Activated naive CD8-positive, alpha-beta T cell treated with anti-CD3 and anti-CD28 coated beads, Interleukin-2, amount 50 U/mL, for 24 hours (primary cell): Measurements from ENCODE around the gene PPP1R8.

Experiments
- ATAC-seq: fragments of 150-1000 bp; cut with Tn5 transposase; one replicate; pipeline ENCODE4 v1.10.0; 2021
- DNase-seq: peaks from one replicate; pipeline ENCODE4 v3.0.0; 2021
- H3K27ac Mint-ChIP-seq: one replicate; pipeline ENCODE4 v1.8.0; 2021; ENCODE audit warnings: mild to moderate bottlenecking, mixed read lengths
- H3K27me3 Mint-ChIP-seq: one replicate; pipeline ENCODE4 v1.8.0; 2021; ENCODE audit warnings: mixed read lengths
- H3K36me3 Mint-ChIP-seq: one replicate; pipeline ENCODE4 v1.8.0; 2021; ENCODE audit warnings: low read depth, mixed read lengths
- H3K4me1 Mint-ChIP-seq: one replicate; pipeline ENCODE4 v1.8.0; 2021; ENCODE audit warnings: mixed read lengths
- H3K4me3 Mint-ChIP-seq: one replicate; pipeline ENCODE4 v1.8.0; 2021; ENCODE audit warnings: mild to moderate bottlenecking, moderate library complexity, mixed read lengths
- H3K9me3 Mint-ChIP-seq: one replicate; pipeline ENCODE4 v1.8.0; 2021; ENCODE audit warnings: mixed read lengths

PPP1R8 gene

DNA sequence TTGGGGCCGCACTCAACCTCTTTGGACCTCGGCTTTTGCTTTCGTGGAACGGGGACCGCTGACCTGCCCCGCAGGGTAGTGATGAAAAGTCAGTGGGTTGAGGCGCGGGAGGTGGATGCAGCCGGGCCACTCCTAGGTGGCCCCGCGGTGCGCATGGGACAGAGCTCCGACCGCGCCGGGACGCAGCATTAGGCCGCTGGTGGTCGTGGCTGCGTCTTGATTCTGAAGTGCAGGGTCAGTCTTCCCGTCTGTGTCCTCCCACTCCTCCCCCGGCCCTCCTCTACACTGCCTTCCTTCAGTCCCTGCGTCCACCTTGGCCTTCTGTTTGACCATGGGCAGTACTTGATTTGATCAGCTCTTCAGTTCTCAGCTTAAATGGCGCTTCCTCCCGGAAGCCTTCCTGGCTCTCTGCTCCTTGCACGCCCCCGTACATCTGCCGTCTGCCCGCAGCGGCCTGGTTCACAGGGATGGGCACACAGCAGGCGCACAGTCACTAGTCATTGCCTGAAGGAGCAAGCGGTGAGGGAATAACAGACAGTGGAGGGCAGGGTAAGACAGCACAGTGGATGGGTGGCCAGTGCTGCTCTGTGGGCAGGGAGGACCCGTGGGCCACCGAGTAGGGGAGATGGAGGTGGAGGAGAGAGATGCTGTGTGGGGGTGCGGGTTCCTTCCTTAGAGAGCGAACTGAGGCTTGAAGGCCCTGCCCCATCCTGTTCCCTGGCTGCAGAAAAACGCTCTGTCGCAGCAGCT lies 42.4 kb downstream of the PPP1R8 start:
- H3K36me3 Mint-ChIP-seq, result peaks cover 3% of the 10 kb centered on the region
- H3K4me3 Mint-ChIP-seq, result peak overlapping the region; percentile 94
- no peaks in the 10 kb centered on the region for H3K9me3 Mint-ChIP-seq
- ATAC-seq (peak; percentile 25), DNase-seq (peak; percentile 60)
- no peaks in the 10 kb centered on the region for H3K27me3 Mint-ChIP-seq
- peaks cover 57% of the 10 kb centered on the region for H3K4me1 Mint-ChIP-seq
- H3K27ac Mint-ChIP-seq, result peak overlapping the region; percentile 86

DNA sequence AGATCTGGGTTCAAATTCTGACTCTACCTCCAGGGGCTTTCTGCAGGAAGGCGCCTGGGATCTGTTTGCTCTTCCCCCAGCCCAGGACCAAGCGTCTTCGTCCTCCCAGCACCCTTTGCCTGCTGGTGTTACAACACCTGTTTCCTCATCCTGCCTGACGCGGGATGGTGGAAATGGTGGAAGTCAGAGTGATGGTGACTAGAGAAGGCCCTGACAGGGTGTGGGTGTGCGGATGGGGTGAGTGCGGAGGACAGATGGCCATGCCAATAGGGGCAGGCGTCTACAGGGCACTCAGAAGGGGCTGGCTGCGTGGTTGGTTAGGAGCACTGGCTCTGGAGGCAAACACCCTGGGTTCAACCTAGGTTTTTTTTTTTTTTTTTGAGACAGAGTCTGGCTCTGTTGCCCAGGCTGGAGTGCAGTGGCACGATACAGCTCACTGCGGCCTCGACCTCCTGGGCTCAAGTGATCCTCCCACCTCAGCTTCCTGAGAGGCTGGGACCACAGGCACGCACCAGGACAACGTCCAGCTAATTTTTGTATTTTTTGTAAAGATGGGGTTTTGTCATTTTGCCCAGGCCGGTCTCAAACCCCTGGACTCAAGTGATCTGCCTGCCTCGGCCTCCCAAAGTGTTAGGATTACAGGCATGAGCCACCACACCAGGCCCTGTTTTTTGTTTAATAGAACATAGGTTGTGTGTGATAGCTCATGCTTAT lies 43.2 kb downstream of the PPP1R8 start:
- Mint-ChIP-seq H3K27me3 (no peaks in the 10 kb centered on the region), H3K4me3 (peak overlapping the region; percentile 94), H3K27ac (peak overlapping the region; percentile 81), H3K9me3 (no peaks in the 10 kb centered on the region), H3K4me1 (peaks cover 52% of the 10 kb centered on the region), H3K36me3 (peaks cover 3% of the 10 kb centered on the region)
- DNase-seq (no peak), ATAC-seq (no peak)

DNA sequence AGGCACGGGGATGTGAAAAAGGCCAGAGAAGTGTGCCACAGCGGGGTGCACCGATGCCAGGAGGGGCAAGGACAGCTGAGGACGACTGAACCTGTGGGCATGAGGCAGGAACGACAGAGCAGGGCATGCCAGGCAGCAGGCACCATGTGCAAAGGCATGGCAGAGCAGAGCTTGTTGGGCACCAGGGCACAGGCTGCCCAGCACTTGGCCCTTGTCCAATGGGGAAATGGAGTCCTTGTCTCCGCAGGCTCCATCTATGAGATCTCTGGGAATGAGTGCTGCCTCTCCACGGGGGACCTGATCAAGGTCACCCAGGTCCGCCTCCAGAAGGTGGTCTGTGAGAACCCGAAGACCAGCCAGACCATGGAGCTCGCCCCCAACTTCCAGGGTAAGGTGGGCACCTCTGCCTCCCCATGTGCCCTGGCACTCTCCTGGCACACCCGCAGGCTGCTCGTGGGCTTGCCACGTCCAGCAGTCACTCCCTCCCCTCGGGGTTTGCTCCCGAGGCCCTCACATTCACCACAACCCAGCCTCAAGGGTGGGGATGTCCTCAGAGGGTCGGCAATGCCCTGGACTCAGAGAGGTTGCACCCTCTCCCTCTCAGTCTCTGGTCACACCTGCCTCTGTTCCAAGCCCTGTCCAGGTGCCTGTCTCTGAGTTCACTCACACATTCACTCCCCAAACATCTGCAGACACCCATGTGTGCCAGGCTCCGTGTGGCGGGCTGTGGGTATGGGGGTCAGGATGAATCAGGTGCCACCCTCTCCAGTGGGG lies 45.9 kb downstream of the PPP1R8 start:
- no peaks in the 10 kb centered on the region for H3K27me3 Mint-ChIP-seq
- no peak overlapping the region for H3K4me3 Mint-ChIP-seq
- DNase-seq, result no peak
- peaks cover 41% of the 10 kb centered on the region for H3K4me1 Mint-ChIP-seq
- ATAC-seq, result no peak
- peaks cover 6% of the 10 kb centered on the region for H3K36me3 Mint-ChIP-seq
- H3K27ac Mint-ChIP-seq, result no peak overlapping the region
- H3K9me3 Mint-ChIP-seq, result no peaks in the 10 kb centered on the region

DNA sequence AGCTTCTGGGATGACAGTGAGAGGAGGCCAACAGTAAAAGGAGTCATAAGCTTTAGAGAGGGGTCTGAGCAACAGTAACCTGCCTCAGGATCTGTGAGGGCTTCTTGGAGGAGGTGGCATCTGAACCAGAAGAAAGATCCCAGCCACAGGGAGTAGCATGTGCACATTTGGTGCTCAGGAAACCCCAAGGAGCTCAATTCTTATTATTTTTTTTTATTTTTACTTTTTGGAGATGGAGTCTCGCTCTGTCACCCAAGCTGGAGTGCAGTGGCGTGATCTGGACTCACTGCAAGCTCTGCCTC lies 46.5 kb downstream of the PPP1R8 start:
- Mint-ChIP-seq H3K4me1 (peaks cover 37% of the 10 kb centered on the region), H3K36me3 (peaks cover 8% of the 10 kb centered on the region), H3K27ac (no peak overlapping the region), H3K27me3 (no peaks in the 10 kb centered on the region), H3K4me3 (no peak overlapping the region), H3K9me3 (no peaks in the 10 kb centered on the region)
- ATAC-seq (no peak), DNase-seq (no peak)

DNA sequence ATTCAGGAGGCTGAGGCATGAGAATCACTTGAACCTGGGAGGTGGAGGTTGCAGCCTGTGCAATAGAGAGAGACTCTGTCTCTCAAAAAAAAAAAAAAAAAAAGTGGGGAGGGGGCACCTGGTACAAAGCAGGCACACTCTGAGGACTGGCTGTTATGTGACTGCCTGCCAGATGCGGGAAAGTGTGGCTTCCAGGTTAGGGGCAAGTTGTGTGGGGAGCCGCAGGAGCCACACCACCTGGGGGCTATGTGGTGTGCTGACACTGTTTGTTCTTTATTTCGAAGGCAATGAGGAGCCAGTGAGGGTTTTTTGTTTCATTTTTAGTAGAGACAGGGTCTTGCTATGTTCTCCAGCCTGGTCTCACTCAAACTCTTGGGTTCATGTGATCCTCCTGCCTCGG lies 47.5 kb downstream of the PPP1R8 start:
- H3K4me3 Mint-ChIP-seq, result no peak overlapping the region
- peaks cover 34% of the 10 kb centered on the region for H3K4me1 Mint-ChIP-seq
- no peak for ATAC-seq
- H3K9me3 Mint-ChIP-seq, result no peaks in the 10 kb centered on the region
- H3K27ac Mint-ChIP-seq, result no peak overlapping the region
- DNase-seq, result no peak
- H3K36me3 Mint-ChIP-seq, result peaks cover 8% of the 10 kb centered on the region
- no peaks in the 10 kb centered on the region for H3K27me3 Mint-ChIP-seq

DNA sequence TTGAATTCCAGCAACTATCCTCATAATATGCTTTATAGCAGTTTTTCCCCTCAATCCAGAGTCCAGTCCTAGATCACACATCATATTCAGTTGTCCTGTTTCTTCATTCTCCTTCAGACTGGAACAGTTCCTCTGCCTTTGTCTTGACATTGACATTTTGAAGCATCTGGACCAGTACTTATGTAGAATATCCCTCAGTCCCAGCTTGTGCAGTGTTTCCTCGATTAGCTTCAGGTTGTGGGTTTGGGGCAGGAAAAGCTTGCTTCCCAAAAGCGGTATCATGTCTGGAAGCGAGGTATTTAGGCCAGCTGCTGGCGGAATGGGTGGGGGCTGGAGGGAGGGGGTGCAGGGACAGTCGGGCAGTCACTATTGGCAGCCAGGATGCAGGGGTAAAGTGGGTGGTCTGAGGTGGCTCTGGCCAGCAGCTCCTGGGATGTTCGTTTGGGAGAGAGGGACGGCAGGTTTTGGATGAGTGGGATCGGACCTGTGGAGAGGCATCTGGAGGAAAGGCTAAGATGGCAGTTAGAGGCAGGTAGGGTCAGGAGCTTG lies 48.3 kb downstream of the PPP1R8 start:
- peaks cover 13% of the 10 kb centered on the region for H3K36me3 Mint-ChIP-seq
- DNase-seq (no peak), ATAC-seq (no peak)
- H3K9me3 Mint-ChIP-seq, result no peaks in the 10 kb centered on the region
- H3K27ac Mint-ChIP-seq, result no peak overlapping the region
- H3K27me3 Mint-ChIP-seq, result no peaks in the 10 kb centered on the region
- H3K4me3 Mint-ChIP-seq, result no peak overlapping the region
- H3K4me1 Mint-ChIP-seq, result peaks cover 33% of the 10 kb centered on the region

DNA sequence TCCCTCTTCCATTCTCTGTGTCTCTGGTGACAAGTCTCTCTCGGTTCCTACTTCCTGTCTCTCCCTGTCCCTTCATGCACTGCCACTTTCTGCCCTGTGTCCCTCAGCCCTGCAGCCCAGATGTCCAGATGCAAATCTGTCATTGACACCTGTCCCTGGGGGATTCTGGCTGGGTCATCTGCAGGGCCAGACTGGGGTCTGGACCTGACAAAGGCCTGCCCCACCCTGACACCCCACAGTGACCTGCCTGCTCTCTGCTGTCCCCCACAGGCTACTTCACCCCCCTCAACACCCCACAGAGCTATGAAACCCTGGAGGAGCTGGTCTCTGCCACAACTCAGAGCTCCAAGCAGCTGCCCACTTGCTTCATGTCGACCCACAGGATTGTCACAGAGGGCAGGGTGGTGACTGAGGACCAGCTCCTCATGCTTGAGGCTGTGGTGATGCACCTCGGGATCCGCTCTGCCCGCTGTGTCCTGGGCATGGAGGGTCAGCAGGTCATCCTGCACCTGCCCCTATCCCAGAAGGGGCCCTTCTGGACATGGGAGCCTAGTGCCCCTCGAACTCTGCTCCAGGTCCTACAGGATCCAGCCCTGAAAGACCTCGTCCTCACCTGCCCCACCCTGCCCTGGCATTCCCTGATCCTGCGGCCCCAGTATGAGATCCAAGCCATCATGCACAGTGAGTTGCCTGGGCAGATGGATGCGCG lies 48.9 kb downstream of the PPP1R8 start:
- DNase-seq (no peak), ATAC-seq (no peak)
- H3K27ac Mint-ChIP-seq, result no peak overlapping the region
- peaks cover 20% of the 10 kb centered on the region for H3K36me3 Mint-ChIP-seq
- H3K9me3 Mint-ChIP-seq, result no peaks in the 10 kb centered on the region
- H3K4me3 Mint-ChIP-seq, result no peak overlapping the region
- peaks cover 37% of the 10 kb centered on the region for H3K4me1 Mint-ChIP-seq
- H3K27me3 Mint-ChIP-seq, result no peaks in the 10 kb centered on the region

- Mint-ChIP-seq H3K4me3 (no peak overlapping the region), H3K27me3 (no peaks in the 10 kb centered on the region), H3K4me1 (peaks cover 48% of the 10 kb centered on the region), H3K27ac (no peak overlapping the region), H3K36me3 (peaks cover 40% of the 10 kb centered on the region), H3K9me3 (no peaks in the 10 kb centered on the region)
- no peak for DNase-seq
- ATAC-seq, result no peak
Measured at GRCh38 chr1:27882543-27882903, 51.9 kb downstream of the PPP1R8 start.

DNA sequence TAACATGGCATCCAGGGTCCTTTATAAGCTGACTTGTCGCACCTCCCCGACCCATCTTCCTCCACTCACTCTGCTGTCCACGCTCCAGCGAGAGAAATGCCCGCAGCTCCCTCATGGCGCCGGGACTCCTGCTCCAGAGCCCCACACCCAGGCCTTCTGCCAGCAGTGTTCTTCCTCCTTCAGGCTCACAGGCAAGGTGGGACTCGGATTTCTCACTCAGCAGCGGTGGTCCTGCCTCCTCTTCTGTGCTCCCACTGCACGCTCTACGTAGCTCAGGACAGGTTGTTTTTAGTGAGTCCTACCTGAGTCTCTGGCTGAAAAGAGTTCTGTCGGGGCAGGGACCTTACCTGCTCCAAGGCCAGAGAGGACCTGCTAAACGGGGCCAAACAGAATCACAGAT lies 53.0 kb downstream of the PPP1R8 start:
- H3K36me3 Mint-ChIP-seq, result peaks cover 41% of the 10 kb centered on the region
- peaks cover 51% of the 10 kb centered on the region for H3K4me1 Mint-ChIP-seq

DNA sequence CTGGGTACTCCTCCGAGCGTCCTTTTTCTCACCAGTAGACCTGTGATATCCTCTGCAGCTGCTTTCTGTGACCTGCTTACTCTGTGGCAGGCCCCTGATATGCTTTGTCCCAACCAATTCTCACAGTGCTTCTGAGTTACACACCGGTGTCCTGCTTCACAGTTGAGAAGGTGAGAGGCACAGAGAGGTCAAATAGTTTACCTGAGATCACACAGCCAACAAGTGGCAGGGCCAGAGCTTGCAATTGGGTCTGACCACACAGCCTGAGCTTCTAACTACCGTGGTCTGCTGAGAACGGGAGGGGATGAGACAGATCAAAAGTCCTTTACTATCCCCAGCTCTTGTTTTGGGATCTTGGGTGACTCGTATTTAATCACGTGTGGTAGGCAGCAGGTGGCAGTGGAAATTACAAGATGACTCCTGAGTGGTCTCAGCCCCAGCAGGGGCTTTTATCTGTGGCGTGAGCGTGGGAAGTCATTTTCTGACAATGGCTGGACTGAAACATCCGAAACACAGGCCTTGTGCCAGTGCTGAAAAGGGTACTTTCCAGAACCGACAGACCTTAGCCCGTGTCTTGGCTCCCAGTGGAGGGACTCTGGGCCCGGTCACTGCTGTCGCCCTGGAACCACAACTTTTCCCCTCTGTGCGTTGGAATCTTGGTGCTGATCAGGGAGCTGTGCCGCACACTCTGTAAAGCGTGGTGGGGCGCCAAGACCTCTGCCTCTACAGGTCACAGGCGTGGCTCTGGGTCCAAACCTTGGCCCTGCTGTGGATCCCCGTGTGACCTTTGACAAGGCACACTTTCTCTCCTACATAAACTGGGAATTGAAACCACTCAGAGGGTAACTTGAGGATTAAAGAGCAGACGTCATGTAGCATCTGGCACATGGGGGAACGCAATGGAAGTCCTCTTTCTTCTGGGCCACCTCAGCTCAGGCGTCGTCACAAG lies 53.7 kb downstream of the PPP1R8 start:
- H3K4me1 Mint-ChIP-seq, result peaks cover 58% of the 10 kb centered on the region
- H3K4me3 Mint-ChIP-seq, result no peak overlapping the region
- no peaks in the 10 kb centered on the region for H3K27me3 Mint-ChIP-seq

More for the DNA sequence above, 53.0 kb downstream of the PPP1R8 start:
- DNase-seq (no peak), ATAC-seq (no peak)
- H3K4me3 Mint-ChIP-seq, result no peak overlapping the region
- no peaks in the 10 kb centered on the region for H3K27me3 Mint-ChIP-seq
- H3K9me3 Mint-ChIP-seq, result no peaks in the 10 kb centered on the region
- H3K27ac Mint-ChIP-seq, result peak overlapping the region; percentile 67

GRCh38 chr1:27885114-27885528 lies 54.5 kb downstream of the PPP1R8 start:
- DNase-seq, result no peak
- no peak for ATAC-seq
- Mint-ChIP-seq H3K4me3 (no peak overlapping the region), H3K27me3 (no peaks in the 10 kb centered on the region), H3K4me1 (peaks cover 61% of the 10 kb centered on the region), H3K27ac (peak overlapping the region; percentile 67), H3K36me3 (peaks cover 49% of the 10 kb centered on the region), H3K9me3 (no peaks in the 10 kb centered on the region)

More for the DNA sequence above, 53.7 kb downstream of the PPP1R8 start:
- peak overlapping the region; percentile 67 for H3K27ac Mint-ChIP-seq
- peaks cover 47% of the 10 kb centered on the region for H3K36me3 Mint-ChIP-seq
- ATAC-seq, result peak; percentile 65
- no peak for DNase-seq
- H3K9me3 Mint-ChIP-seq, result no peaks in the 10 kb centered on the region

DNA sequence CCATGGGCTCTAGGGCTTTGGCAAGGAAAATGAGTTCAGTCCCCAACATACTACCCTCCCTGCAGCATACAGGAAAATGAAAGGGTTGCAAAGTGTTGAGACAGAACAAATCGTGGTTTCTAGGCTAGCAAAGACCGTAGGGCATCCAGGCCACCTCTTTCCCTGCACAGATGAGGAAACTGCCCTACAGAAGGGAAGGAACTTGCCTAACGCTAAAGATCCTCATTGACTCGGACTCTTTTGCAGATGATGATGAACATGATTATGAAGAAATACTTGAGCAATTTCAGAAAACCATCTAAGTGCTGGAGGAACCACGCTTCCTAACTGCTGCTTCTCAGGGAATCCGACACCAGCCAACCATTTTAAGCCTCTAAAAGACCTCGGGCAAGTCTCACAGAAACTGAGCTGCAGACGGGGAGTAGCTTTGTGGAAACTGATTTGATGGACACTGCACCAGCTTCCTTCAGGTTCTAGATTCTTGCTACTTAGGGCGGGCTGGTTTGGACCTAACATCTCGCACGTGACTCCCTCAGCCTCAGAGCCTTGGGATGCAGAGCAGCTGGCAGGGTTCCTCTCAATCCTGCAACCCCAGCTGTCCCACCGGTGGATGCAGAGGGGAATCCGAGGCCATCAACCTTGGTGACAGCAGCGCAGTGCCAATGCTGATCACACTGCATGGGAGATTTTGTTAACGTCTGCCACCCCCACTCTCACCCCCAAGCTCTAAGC lies 55.2 kb downstream of the PPP1R8 start:
- Mint-ChIP-seq H3K36me3 (peaks cover 53% of the 10 kb centered on the region), H3K4me1 (peaks cover 67% of the 10 kb centered on the region), H3K4me3 (no peak overlapping the region)

DNA sequence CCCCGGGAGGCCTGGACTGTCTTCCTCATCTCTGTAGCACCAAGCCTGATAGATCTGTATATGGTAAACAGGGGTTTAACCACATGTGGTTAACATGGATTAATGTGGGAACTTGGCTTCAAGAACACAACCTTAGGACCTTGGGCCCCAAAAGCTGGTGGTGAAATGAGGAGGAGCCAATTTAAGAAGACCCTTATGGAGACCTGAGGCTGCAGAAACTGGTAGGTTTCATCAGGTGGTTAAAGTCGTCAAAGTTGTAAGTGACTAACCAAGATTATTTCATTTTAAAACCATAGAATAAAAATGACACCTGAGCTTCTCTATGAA lies 55.7 kb downstream of the PPP1R8 start:
- ATAC-seq (peak; percentile 5), DNase-seq (no peak)
- H3K4me3 Mint-ChIP-seq, result no peak overlapping the region
- peaks cover 58% of the 10 kb centered on the region for H3K36me3 Mint-ChIP-seq
- H3K27ac Mint-ChIP-seq, result peak overlapping the region; percentile 76
- H3K9me3 Mint-ChIP-seq, result no peaks in the 10 kb centered on the region
- no peaks in the 10 kb centered on the region for H3K27me3 Mint-ChIP-seq
- peaks cover 72% of the 10 kb centered on the region for H3K4me1 Mint-ChIP-seq

More for the DNA sequence above, 55.2 kb downstream of the PPP1R8 start:
- ATAC-seq (no peak), DNase-seq (no peak)
- peak overlapping the region; percentile 76 for H3K27ac Mint-ChIP-seq
- H3K27me3 Mint-ChIP-seq, result no peaks in the 10 kb centered on the region
- H3K9me3 Mint-ChIP-seq, result no peaks in the 10 kb centered on the region
